ENCODE results near the gene LRRC31. TPM values are rescaled to one million over a fixed set of nuclear protein-coding genes. Genes with fewer than 3 reads are reported as not detected.

LRRC31 gene
- total RNA-seq, 2 donors from 2014 or later, result not detected

DNA sequence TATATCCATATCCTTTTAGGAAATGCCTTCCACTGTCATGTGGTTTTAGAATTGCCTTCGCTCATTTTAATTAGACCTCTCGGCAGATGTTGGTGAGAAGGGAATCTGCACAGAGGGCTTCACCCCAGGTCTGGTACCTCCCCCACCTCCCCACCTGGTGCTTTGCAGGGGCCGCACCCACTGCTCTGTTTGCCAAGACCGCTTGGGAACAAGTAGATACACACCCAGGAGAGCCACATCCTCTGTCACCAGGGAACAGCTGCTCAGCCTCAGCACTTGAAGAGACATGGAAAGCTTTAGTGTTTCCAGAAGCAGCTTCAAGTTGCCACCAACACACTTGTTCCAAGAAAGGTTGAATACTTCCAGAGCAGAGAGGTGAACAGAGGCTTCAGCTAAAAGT, 21.8 kb downstream of the LRRC31 start:
- H3K4me3 Mint-ChIP-seq, result no peak overlapping the region
- H3K4me1 Mint-ChIP-seq, result peaks cover 2% of the 10 kb centered on the region
- Histone ChIP-seq H3K27me3 (ENCODE audit: control insufficient read depth, insufficient read depth, low read length, poor library complexity, severe bottlenecking) (no peaks in the 10 kb centered on the region), H3K9ac (ENCODE audit: extremely low read depth, low read length, poor library complexity, severe bottlenecking) (no peak overlapping the region), H3K4me3 (ENCODE audit: low read length) (no peak overlapping the region), H3K9me3 (ENCODE audit: control insufficient read depth, low read length) (no peaks in the 10 kb centered on the region), H3K36me3 (ENCODE audit: control insufficient read depth, insufficient read depth, low read length) (no peaks in the 10 kb centered on the region), H3K27ac (ENCODE audit: low read depth, low read length) (no peak overlapping the region), H3K4me1 (ENCODE audit: control insufficient read depth, insufficient read depth, low read length) (no peaks in the 10 kb centered on the region)
- 90% methylated on average over 4 of the region's 4 CpGs; no CpG with 5 or more reads in 1 of the 2 experiments for WGBS, 2 experiments (ENCODE audit: insufficient coverage in 1 of 2, insufficient read length in 1 of 2)
- no peak for DNase-seq
- no peaks in the 10 kb centered on the region for H3K27me3 Mint-ChIP-seq (ENCODE audit: insufficient read depth)
- H3K9me3 Mint-ChIP-seq, result no peaks in the 10 kb centered on the region
- H3K27ac Mint-ChIP-seq, result no peak overlapping the region
- no peaks in the 10 kb centered on the region for H3K36me3 Mint-ChIP-seq (ENCODE audit: low read depth)
- no peak for TF ChIP-seq CTCF (conservative IDR thresholded peaks at IDR 0.05)

GRCh38 chr3:169846458-169847193, 23.1 kb downstream of the LRRC31 start:
- Mint-ChIP-seq H3K27ac (no peak overlapping the region), H3K4me3 (no peak overlapping the region), H3K9me3 (no peaks in the 10 kb centered on the region), H3K27me3 (ENCODE audit: insufficient read depth) (no peaks in the 10 kb centered on the region), H3K4me1 (peaks cover 2% of the 10 kb centered on the region), H3K36me3 (ENCODE audit: low read depth) (no peaks in the 10 kb centered on the region)
- Histone ChIP-seq H3K9me3 (ENCODE audit: control insufficient read depth, low read length) (no peaks in the 10 kb centered on the region), H3K27ac (ENCODE audit: low read depth, low read length) (no peak overlapping the region), H3K4me1 (ENCODE audit: control insufficient read depth, insufficient read depth, low read length) (no peaks in the 10 kb centered on the region), H3K4me3 (ENCODE audit: low read length) (no peak overlapping the region), H3K27me3 (ENCODE audit: control insufficient read depth, insufficient read depth, low read length, poor library complexity, severe bottlenecking) (no peaks in the 10 kb centered on the region), H3K36me3 (ENCODE audit: control insufficient read depth, insufficient read depth, low read length) (no peaks in the 10 kb centered on the region), H3K9ac (ENCODE audit: extremely low read depth, low read length, poor library complexity, severe bottlenecking) (no peak overlapping the region)
- DNase-seq, result no peak
- TF ChIP-seq CTCF (conservative IDR thresholded peaks at IDR 0.05), result no peak
- 92 to 94% methylated on average over 8 to 11 of the region's 11 CpGs for WGBS, 2 experiments (ENCODE audit: insufficient coverage in 1 of 2, insufficient read length in 1 of 2)

GRCh38 chr3:169842960-169843359, 26.8 kb downstream of the LRRC31 start:
- TF ChIP-seq CTCF (conservative IDR thresholded peaks at IDR 0.05), result no peak
- H3K9me3 ChIP-seq (ENCODE audit: control insufficient read depth, low read length), result no peaks in the 10 kb centered on the region
- H3K36me3 ChIP-seq (ENCODE audit: control insufficient read depth, insufficient read depth, low read length), result no peaks in the 10 kb centered on the region
- H3K27ac Mint-ChIP-seq, result no peak overlapping the region
- peaks cover 2% of the 10 kb centered on the region for H3K4me1 Mint-ChIP-seq
- H3K9ac ChIP-seq (ENCODE audit: extremely low read depth, low read length, poor library complexity, severe bottlenecking), result no peak overlapping the region
- 83 to 92% methylated on average over 3 of the region's 3 CpGs for WGBS, 2 experiments (ENCODE audit: insufficient coverage in 1 of 2, insufficient read length in 1 of 2)
- no peaks in the 10 kb centered on the region for H3K27me3 Mint-ChIP-seq (ENCODE audit: insufficient read depth)
- no peak overlapping the region for H3K4me3 ChIP-seq (ENCODE audit: low read length)
- no peak overlapping the region for H3K27ac ChIP-seq (ENCODE audit: low read depth, low read length)
- no peaks in the 10 kb centered on the region for H3K36me3 Mint-ChIP-seq (ENCODE audit: low read depth)
- no peaks in the 10 kb centered on the region for H3K27me3 ChIP-seq (ENCODE audit: control insufficient read depth, insufficient read depth, low read length, poor library complexity, severe bottlenecking)
- no peak overlapping the region for H3K4me3 Mint-ChIP-seq
- no peaks in the 10 kb centered on the region for H3K9me3 Mint-ChIP-seq
- H3K4me1 ChIP-seq (ENCODE audit: control insufficient read depth, insufficient read depth, low read length), result no peaks in the 10 kb centered on the region
- DNase-seq, result no peak

Measured in endodermal cell (in vitro differentiated cells).